NCI-H1694 treated with DMSO at 0.1 percent for 48 hours (cell line): ENCODE results near the gene SPECC1L.
A peak's percentile ranks its signal among the peaks of the same experiment; 100 is the strongest.
"Not testable (repeated sequence)": the region's sequence is repeated elsewhere in the genome, so short reads cannot be mapped to it uniquely, and the experiment has no call there.

ENCODE experiments used
- DNase-seq: peaks from one replicate; lab custom pipeline; 2025; lab: John Stamatoyannopoulos, UW

The SPECC1L gene

GRCh38 chr22:24270556-24271385, at the start of gene SPECC1L:
Gene SPECC1L, plus strand, starts transcription at chr22:24270831. Its CDS starts 31,401 bp downstream, at chr22:24302232.
- DNase-seq, result peak; percentile 82

- DNase-seq, result no peak
Measured at GRCh38 chr22:24224468-24224867, 46.2 kb upstream of the SPECC1L start.

GRCh38 chr22:24225044-24225601, 45.5 kb upstream of the SPECC1L start:
- no peak for DNase-seq

- DNase-seq, result no peak
Measured at GRCh38 chr22:24225951-24226350, 44.7 kb upstream of the SPECC1L start.

- DNase-seq, result peak; percentile 7
Measured at GRCh38 chr22:24230911-24231656, 39.5 kb upstream of the SPECC1L start.

- no peak for DNase-seq
Measured at GRCh38 chr22:24231706-24232105, 38.9 kb upstream of the SPECC1L start.

- no peak for DNase-seq
Measured at GRCh38 chr22:24232124-24232523, 38.5 kb upstream of the SPECC1L start.

GRCh38 chr22:24232725-24233124, 37.9 kb upstream of the SPECC1L start:
- no peak for DNase-seq

- no peak for DNase-seq
Measured at GRCh38 chr22:24233235-24233634, 37.4 kb upstream of the SPECC1L start.

GRCh38 chr22:24233816-24234215, 36.8 kb upstream of the SPECC1L start:
- DNase-seq, result no peak

GRCh38 chr22:24235315-24235714, 35.3 kb upstream of the SPECC1L start:
- no peak for DNase-seq

GRCh38 chr22:24236656-24237055, 34.0 kb upstream of the SPECC1L start:
- DNase-seq, result no peak

- DNase-seq, result not testable (repeated sequence)
Measured at GRCh38 chr22:24238101-24238694, 32.4 kb upstream of the SPECC1L start.

- DNase-seq, result no peak
Measured at GRCh38 chr22:24240381-24240780, 30.2 kb upstream of the SPECC1L start.

GRCh38 chr22:24240985-24241692, 29.5 kb upstream of the SPECC1L start:
- DNase-seq, result not testable (repeated sequence)

- DNase-seq, result peak; percentile 2
Measured at GRCh38 chr22:24243417-24243816, 27.2 kb upstream of the SPECC1L start.

GRCh38 chr22:24244144-24244787, 26.4 kb upstream of the SPECC1L start:
- no peak for DNase-seq

GRCh38 chr22:24245030-24245431, 25.6 kb upstream of the SPECC1L start, which contains the start of gene GGT5:
Gene GGT5, minus strand, starts transcription at chr22:24245082. Its CDS starts 357 bp downstream, at chr22:24244725.
- not testable (repeated sequence) for DNase-seq

GRCh38 chr22:24245584-24246561, 24.8 kb upstream of the SPECC1L start:
- DNase-seq, result not testable (repeated sequence)

GRCh38 chr22:24247011-24247507, 23.6 kb upstream of the SPECC1L start:
- no peak for DNase-seq
